Measurements from ENCODE around the gene RAB44. TPM values are rescaled to one million over a fixed set of nuclear protein-coding genes. Genes with fewer than 3 reads are reported as not detected.

RAB44 gene
- total RNA-seq, 1 experiment from 2014 or later = not detected

- Histone ChIP-seq H3K4me2 (ENCODE audit: insufficient read depth, insufficient read length, low read length) (no peak overlapping the region), H2BK120ac (ENCODE audit: low read depth, low read length, poor library complexity, severe bottlenecking) (no peak overlapping the region), H4K20me1 (ENCODE audit: control insufficient read depth, insufficient read depth, insufficient read length) (no peaks in the 10 kb centered on the region), H2BK15ac (ENCODE audit: low read depth, low read length) (no peak overlapping the region), H3K79me1 (ENCODE audit: insufficient read depth, low read depth, low read length, poor library complexity, severe bottlenecking) (no peaks in the 10 kb centered on the region), H4K8ac (replicated peaks; ENCODE audit: insufficient read length, low read depth, low read length) (no peak overlapping the region), H3K14ac (ENCODE audit: insufficient read depth, low read length) (no peak overlapping the region), H3K4ac (ENCODE audit: low read depth, low read length) (no peak overlapping the region), H3K27ac (ENCODE audit: insufficient read length, low read depth, low read length) (no peak overlapping the region), H3K18ac (ENCODE audit: insufficient read length, low read depth, low read length) (no peak overlapping the region), H3K23ac (ENCODE audit: insufficient read length, low read depth, low read length) (no peak overlapping the region), H3K9ac (ENCODE audit: extremely low read depth, insufficient read length, low read length) (no peak overlapping the region), H2BK5ac (ENCODE audit: insufficient read length, low read length) (no peak overlapping the region), H3K23me2 (ENCODE audit: insufficient read length, low read depth, low read length, poor library complexity, severe bottlenecking) (no peaks in the 10 kb centered on the region), H4K91ac (ENCODE audit: insufficient read length, low read depth, low read length) (no peak overlapping the region), H3K9me3 (ENCODE audit: control insufficient read depth, low read depth, low read length) (no peaks in the 10 kb centered on the region), H2AFZ (ENCODE audit: low read length) (no peak overlapping the region), H3K79me2 (ENCODE audit: insufficient read depth, low read length) (no peaks in the 10 kb centered on the region), H2BK12ac (ENCODE audit: insufficient read length, low read depth, low read length) (no peak overlapping the region), H3K56ac (ENCODE audit: insufficient read length, low read depth, low read length) (no peak overlapping the region), H4K5ac (ENCODE audit: insufficient read length, low read depth, low read length) (no peak overlapping the region), H3T11ph (ENCODE audit: low read length) (no peak overlapping the region), H2AK5ac (ENCODE audit: insufficient read length, low read length) (no peak overlapping the region), H3K4me1 (ENCODE audit: insufficient read depth, low read length) (no peaks in the 10 kb centered on the region; the same call in 1 of the 2 replicates), H2BK20ac (ENCODE audit: low read depth, low read length, poor library complexity, severe bottlenecking) (no peak overlapping the region), H3K27me3 (ENCODE audit: insufficient read depth, low read length) (no peaks in the 10 kb centered on the region)
- Mint-ChIP-seq H3K9me3 (no peaks in the 10 kb centered on the region; a peak in 1 of 5 replicates), H3K27me3 (ENCODE audit: low read depth) (peaks cover 19% of the 10 kb centered on the region), H3K27ac (no peak overlapping the region), H3K36me3 (ENCODE audit: insufficient read depth in 1 of 3, low read depth in 3 of 3) (no peaks in the 10 kb centered on the region; a peak in 1 of 7 replicates), H3K4me1 (peaks cover 10 to 11% of the 10 kb centered on the region in 2 experiments), H3K4me3 (no peak overlapping the region)
- DNase-seq = no peak
- no CpG with 5 or more reads among the region's 11 CpGs for WGBS (ENCODE audit: extremely low coverage, insufficient read length, low lambda C conversion rate)
- TF ChIP-seq, protein P1, sequence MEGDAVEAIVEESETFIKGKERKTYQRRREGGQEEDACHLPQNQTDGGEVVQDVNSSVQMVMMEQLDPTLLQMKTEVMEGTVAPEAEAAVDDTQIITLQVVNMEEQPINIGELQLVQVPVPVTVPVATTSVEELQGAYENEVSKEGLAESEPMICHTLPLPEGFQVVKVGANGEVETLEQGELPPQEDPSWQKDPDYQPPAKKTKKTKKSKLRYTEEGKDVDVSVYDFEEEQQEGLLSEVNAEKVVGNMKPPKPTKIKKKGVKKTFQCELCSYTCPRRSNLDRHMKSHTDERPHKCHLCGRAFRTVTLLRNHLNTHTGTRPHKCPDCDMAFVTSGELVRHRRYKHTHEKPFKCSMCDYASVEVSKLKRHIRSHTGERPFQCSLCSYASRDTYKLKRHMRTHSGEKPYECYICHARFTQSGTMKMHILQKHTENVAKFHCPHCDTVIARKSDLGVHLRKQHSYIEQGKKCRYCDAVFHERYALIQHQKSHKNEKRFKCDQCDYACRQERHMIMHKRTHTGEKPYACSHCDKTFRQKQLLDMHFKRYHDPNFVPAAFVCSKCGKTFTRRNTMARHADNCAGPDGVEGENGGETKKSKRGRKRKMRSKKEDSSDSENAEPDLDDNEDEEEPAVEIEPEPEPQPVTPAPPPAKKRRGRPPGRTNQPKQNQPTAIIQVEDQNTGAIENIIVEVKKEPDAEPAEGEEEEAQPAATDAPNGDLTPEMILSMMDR (conservative IDR thresholded peaks at IDR 0.05) = no peak
Measured at GRCh38 chr6:36728289-36729160, 30.9 kb downstream of the RAB44 start.
